A549 (cell line): ENCODE results near the gene NXPE4. TPM values are rescaled to one million over a fixed set of nuclear protein-coding genes. Genes with fewer than 3 reads are reported as not detected.

ENCODE experiments used
- ATAC-seq, 2 experiments: fragments of 200-7000 bp in 1 of 2; fragments of >200 bp in 1 of 2; cut with Nextera tagmentation in 1 of 2; cut with Tn5 transposase in 1 of 2; 3 replicates each; pipeline versions ENCODE4 v1.8.0 to v1.9.1; 2018 to 2020; ENCODE audit warnings: mild to moderate bottlenecking in 1 of 2, moderate library complexity in 1 of 2
- CTCF ChIA-PET: fragments of 300-600 bp; sonication (Branson Sonifier 250); formaldehyde crosslinking; extraction: SDS; loops from one replicate; lab custom pipeline; 2021; ENCODE audit warnings: antibody characterized with exemption, inconsistent platforms; lab: Yijun Ruan, JAX
- POLR2A ChIA-PET: fragments of 350-600 bp; formaldehyde crosslinking; extraction: SDS; loops from one replicate; lab custom pipeline; 2021; ENCODE audit warnings: antibody characterized with exemption, inconsistent platforms; lab: Yijun Ruan, JAX
- DNase-seq, 2 experiments: peaks; one replicate each; pipeline versions ENCODE4 v3.0.0 to v3.0.0-alpha.2; 2011 to 2016; ENCODE audit warnings: low read depth in 1 of 2, low spot score in 1 of 2
- FAIRE-seq: peaks from 2 replicates; lab custom pipeline; 2011; peaks lifted over from hg19 to GRCh38; lab: Jason Lieb, UNC
- H3K27ac ChIP-seq, 2 experiments: fragments of >200 bp; sonication (Bioruptor Twin); formaldehyde crosslinking; 3 replicates each; pipeline ENCODE4 v1.5.1; 2016 to 2017
- H3K4me1 ChIP-seq: fragments of >200 bp; sonication (Bioruptor Twin); formaldehyde crosslinking; 3 replicates; pipeline ENCODE4 v1.6.1; 2016
- H3K4me2 ChIP-seq: fragments of >200 bp; sonication (Bioruptor Twin); formaldehyde crosslinking; 3 replicates; pipeline ENCODE4 v1.6.1; 2016
- H3K4me3 ChIP-seq: fragments of >200 bp; sonication (Bioruptor Twin); formaldehyde crosslinking; 3 replicates; pipeline ENCODE4 v1.5.1; 2016
- H3K9me3 ChIP-seq: fragments of >200 bp; sonication (Bioruptor Twin); formaldehyde crosslinking; 3 replicates; pipeline ENCODE4 v1.6.1; 2016
- BHLHE40 ChIP-seq: IDR thresholded peaks from 2 replicates; pipeline ENCODE4 v1.6.1; 2012; ENCODE audit warnings: low read depth, low read length, inconsistent platforms
- CBX8 ChIP-seq: fragments of 200-600 bp; sonication (generic); IDR thresholded peaks from 2 replicates; pipeline ENCODE4 v1.6.1; 2016
- CEBPB ChIP-seq, 2 experiments: fragments of >200 bp in 1 of 2; sonication (Bioruptor Twin) in 1 of 2; formaldehyde crosslinking in 1 of 2; IDR thresholded peaks; 2 replicates each; pipeline ENCODE4 v1.6.1; 2012 to 2016
- CHD2 ChIP-seq: fragments of 150-350 bp; IDR thresholded peaks from 2 replicates; pipeline ENCODE4 v1.6.1; 2014; ENCODE audit warnings: low read length; ENCODE audit not compliant: partially characterized antibody
- CHD4 ChIP-seq: fragments of 200-600 bp; sonication (generic); IDR thresholded peaks from 2 replicates; pipeline ENCODE4 v1.6.1; 2016; ENCODE audit warnings: antibody characterized with exemption, mild to moderate bottlenecking, borderline replicate concordance
- EHF ChIP-seq: fragments of 250-450 bp; sonication (Bioruptor Pico); IDR thresholded peaks from 2 replicates; pipeline ENCODE4 v1.5.0; 2020; ENCODE audit warnings: mild to moderate bottlenecking
- FOSB ChIP-seq: fragments of 250-450 bp; sonication (Bioruptor Pico); IDR thresholded peaks from 2 replicates; pipeline ENCODE4 v1.5.0; 2020; ENCODE audit warnings: mild to moderate bottlenecking, moderate library complexity
- GATA3 ChIP-seq: IDR thresholded peaks from 2 replicates; pipeline ENCODE4 v1.6.1; 2012; ENCODE audit warnings: borderline replicate concordance
- HEYL ChIP-seq: fragments of 250-450 bp; sonication (Bioruptor Pico); IDR thresholded peaks from 2 replicates; pipeline ENCODE4 v1.8.0; 2021; ENCODE audit warnings: mild to moderate bottlenecking, moderate library complexity
- HOXB13 ChIP-seq: fragments of 250-450 bp; sonication (Bioruptor Pico); IDR thresholded peaks from 2 replicates; pipeline ENCODE4 v1.5.0; 2020; ENCODE audit warnings: low read depth, mild to moderate bottlenecking, moderate library complexity
- JUN ChIP-seq, 2 experiments: fragments of >200 bp; sonication (Bioruptor Twin); formaldehyde crosslinking; IDR thresholded peaks; 2 replicates in 1 of 2; 3 replicates in 1 of 2; pipeline ENCODE4 v1.6.1; 2016 to 2017
- JUNB ChIP-seq: fragments of >200 bp; sonication (Bioruptor Twin); formaldehyde crosslinking; IDR thresholded peaks from 2 replicates; pipeline ENCODE4 v1.6.1; 2016
- KDM5A ChIP-seq: fragments of 200-600 bp; sonication (generic); IDR thresholded peaks from 2 replicates; pipeline ENCODE4 v1.6.1; 2016; ENCODE audit warnings: antibody characterized with exemption, mild to moderate bottlenecking
- MAZ ChIP-seq: fragments of 150-350 bp; IDR thresholded peaks from 2 replicates; pipeline ENCODE4 v1.6.1; 2014; ENCODE audit warnings: antibody characterized with exemption, low read depth, low read length, borderline replicate concordance
- PHF8 ChIP-seq: fragments of 200-600 bp; sonication (generic); IDR thresholded peaks from 2 replicates; pipeline ENCODE4 v1.6.1; 2016; ENCODE audit warnings: low read depth, mild to moderate bottlenecking, antibody characterized with exemption, moderate library complexity, borderline replicate concordance
- POLR2AphosphoS2 ChIP-seq: conservative IDR thresholded peaks from 2 replicates; pipeline ENCODE4 v1.6.1; 2012; ENCODE audit warnings: low read length, improper control_type of control experiment, inconsistent platforms
- RFX5 ChIP-seq: fragments of 450-650 bp; IDR thresholded peaks from 2 replicates; pipeline ENCODE4 v1.7.1; 2014; ENCODE audit warnings: antibody characterized with exemption, mild to moderate bottlenecking, moderate library complexity
- TFCP2L1 ChIP-seq: fragments of 250-450 bp; sonication (Bioruptor Pico); IDR thresholded peaks from 2 replicates; pipeline ENCODE4 v1.5.0; 2021; ENCODE audit warnings: mild to moderate bottlenecking
- TP53 ChIP-seq: fragments of 250-450 bp; sonication (Bioruptor Pico); IDR thresholded peaks from 2 replicates; pipeline ENCODE4 v1.5.0; 2021; ENCODE audit warnings: mild to moderate bottlenecking, moderate library complexity
- ZC3H11A ChIP-seq: fragments of 450-650 bp; IDR thresholded peaks from 2 replicates; pipeline ENCODE4 v1.6.1; 2014; ENCODE audit warnings: antibody characterized with exemption, mild to moderate bottlenecking
- ZFP36 ChIP-seq: fragments of 450-650 bp; IDR thresholded peaks from 2 replicates; pipeline ENCODE4 v1.6.1; 2014; ENCODE audit warnings: borderline replicate concordance; ENCODE audit not compliant: partially characterized antibody
- WGBS: methylation state at CpG from one replicate; pipeline ENCODE4 v1.1.6; 2017; ENCODE audit errors: missing lambda C conversion rate; 5-methylcytosine and 5-hydroxymethylcytosine counted together
- polyA plus RNA-seq, 4 experiments: library from polyadenylated mRNA; depleted of rRNA in 3 of 4; stranded (reverse); fragments of >200 nt; fragmentation: RNase III in 1 of 4; extraction: RNeasy Plus Mini Kit Qiagen cat#74134 plus additional on column Dnase treatment in 1 of 4; gene quantifications; 2 replicates in 3 of 4; 3 replicates in 1 of 4; pipeline ENCODE4 v1.2.3, GENCODE V29; 2011 to 2017
- TF ChIP-seq, protein P1 (sequence below): fragments of 250-450 bp; sonication (Bioruptor Pico); IDR thresholded peaks from 2 replicates; pipeline ENCODE4 v1.5.0; 2021; ENCODE audit warnings: mild to moderate bottlenecking, moderate library complexity, borderline replicate concordance
- TF ChIP-seq, protein P2 (sequence below): fragments of 150-350 bp; IDR thresholded peaks from 2 replicates; pipeline ENCODE4 v1.6.1; 2014; ENCODE audit warnings: low read depth, mild to moderate bottlenecking, low read length
- TF ChIP-seq, protein P3 (sequence below): fragments of 200-600 bp; sonication (generic); IDR thresholded peaks from 2 replicates; pipeline ENCODE4 v1.6.1; 2016; ENCODE audit warnings: antibody characterized with exemption, mild to moderate bottlenecking, moderate library complexity
- TF ChIP-seq, protein P4 (sequence below): fragments of >200 bp; sonication (Bioruptor Twin); formaldehyde crosslinking; IDR thresholded peaks from 3 replicates; pipeline ENCODE4 v1.6.1; 2016

NXPE4 gene
- polyA plus RNA-seq, 2 of the 4 experiments (the other 2 are of a cell fraction): not detected

DNA sequence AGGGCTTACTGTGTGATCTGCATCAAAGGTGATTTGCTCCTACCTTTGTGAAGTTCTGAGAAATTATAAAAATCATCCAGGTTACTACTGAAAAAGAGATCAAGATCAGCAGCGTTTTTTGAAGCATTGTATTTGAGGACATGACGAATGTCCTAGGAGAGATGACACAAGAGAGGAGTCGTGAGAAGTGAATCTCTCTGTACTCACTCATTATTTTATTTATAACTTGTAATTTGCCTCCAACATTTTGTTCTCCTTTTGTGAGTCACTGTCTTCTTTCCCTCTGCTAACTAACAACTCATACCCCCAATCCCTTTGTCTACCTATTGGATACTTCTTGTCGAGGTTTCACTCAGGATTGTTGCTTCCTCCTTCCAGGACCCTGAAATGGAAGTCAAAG lies 44.5 kb downstream of the NXPE4 start:
- 15% methylated on average over 4 of the region's 4 CpGs for WGBS
- FAIRE-seq: peak; percentile 68

DNA sequence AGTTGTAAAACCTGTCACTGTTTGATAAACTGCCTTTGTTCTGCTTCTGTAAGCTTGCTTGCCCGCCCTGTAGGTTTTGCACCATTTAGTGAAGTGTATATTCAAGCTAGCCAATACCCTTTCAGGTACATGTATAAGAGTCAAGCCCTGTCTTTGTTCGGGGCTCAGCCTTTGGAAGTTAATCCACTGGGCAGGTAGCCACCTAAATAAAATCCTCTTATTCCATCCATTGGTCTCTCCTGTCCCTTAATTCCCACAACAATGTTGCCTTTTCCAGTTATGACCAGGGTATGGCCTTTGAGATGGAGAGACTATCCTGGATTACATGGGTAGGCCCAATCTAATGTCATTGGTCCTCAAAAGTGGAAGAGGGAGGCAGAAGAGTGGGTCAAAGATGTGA lies 69.9 kb downstream of the NXPE4 start:
- ATAC-seq (no peak), FAIRE-seq (no peak), DNase-seq (peak in 1 of 2 experiments; percentile 5)
- Histone ChIP-seq H3K4me3 (no peak overlapping the region), H3K9me3 (peaks cover 4% of the 10 kb centered on the region; the same call in 1 of the 3 replicates), H3K4me1 (no peaks in the 10 kb centered on the region), H3K4me2 (no peak overlapping the region)
- ChIA-PET CTCF (no interaction called here), POLR2A (no interaction called here)
- WGBS: 11% methylated on average over 2 of the region's 2 CpGs
- TF ChIP-seq FOSB (CRISPR knock-in tag) (no peak), MAZ (no peak), CBX8 (no peak), CHD2 (no peak), HOXB13 (CRISPR knock-in tag) (no peak), TFCP2L1 (no peak), BHLHE40 (no peak)
- TF ChIP-seq, protein P1, sequence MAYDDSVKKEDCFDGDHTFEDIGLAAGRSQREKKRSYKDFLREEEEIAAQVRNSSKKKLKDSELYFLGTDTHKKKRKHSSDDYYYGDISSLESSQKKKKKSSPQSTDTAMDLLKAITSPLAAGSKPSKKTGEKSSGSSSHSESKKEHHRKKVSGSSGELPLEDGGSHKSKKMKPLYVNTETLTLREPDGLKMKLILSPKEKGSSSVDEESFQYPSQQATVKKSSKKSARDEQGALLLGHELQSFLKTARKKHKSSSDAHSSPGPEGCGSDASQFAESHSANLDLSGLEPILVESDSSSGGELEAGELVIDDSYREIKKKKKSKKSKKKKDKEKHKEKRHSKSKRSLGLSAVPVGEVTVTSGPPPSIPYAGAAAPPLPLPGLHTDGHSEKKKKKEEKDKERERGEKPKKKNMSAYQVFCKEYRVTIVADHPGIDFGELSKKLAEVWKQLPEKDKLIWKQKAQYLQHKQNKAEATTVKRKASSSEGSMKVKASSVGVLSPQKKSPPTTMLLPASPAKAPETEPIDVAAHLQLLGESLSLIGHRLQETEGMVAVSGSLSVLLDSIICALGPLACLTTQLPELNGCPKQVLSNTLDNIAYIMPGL: no peak
- TF ChIP-seq, all 56 proteins: peak for 0
- no peak overlapping the region for H3K27ac ChIP-seq

More for the DNA sequence above, 44.5 kb downstream of the NXPE4 start:
- no peaks in the 10 kb centered on the region for H3K9me3 ChIP-seq
- TF ChIP-seq CEBPB (IDR thresholded peaks at IDR 0.05) (no peak), PHF8 (no peak), POLR2AphosphoS2 (no peak), HEYL (CRISPR knock-in tag) (no peak), CBX8 (no peak), KDM5A (no peak), EHF (no peak), CHD4 (no peak), RFX5 (no peak), ZC3H11A (no peak), JUN (IDR thresholded peaks at IDR 0.05) (no peak), JUNB (no peak), ZFP36 (no peak), TP53 (CRISPR knock-in tag) (no peak), GATA3 (no peak), FOSB (CRISPR knock-in tag) (no peak)
- TF ChIP-seq, protein P2, sequence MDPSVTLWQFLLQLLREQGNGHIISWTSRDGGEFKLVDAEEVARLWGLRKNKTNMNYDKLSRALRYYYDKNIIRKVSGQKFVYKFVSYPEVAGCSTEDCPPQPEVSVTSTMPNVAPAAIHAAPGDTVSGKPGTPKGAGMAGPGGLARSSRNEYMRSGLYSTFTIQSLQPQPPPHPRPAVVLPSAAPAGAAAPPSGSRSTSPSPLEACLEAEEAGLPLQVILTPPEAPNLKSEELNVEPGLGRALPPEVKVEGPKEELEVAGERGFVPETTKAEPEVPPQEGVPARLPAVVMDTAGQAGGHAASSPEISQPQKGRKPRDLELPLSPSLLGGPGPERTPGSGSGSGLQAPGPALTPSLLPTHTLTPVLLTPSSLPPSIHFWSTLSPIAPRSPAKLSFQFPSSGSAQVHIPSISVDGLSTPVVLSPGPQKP: no peak
- TF ChIP-seq, protein P3, sequence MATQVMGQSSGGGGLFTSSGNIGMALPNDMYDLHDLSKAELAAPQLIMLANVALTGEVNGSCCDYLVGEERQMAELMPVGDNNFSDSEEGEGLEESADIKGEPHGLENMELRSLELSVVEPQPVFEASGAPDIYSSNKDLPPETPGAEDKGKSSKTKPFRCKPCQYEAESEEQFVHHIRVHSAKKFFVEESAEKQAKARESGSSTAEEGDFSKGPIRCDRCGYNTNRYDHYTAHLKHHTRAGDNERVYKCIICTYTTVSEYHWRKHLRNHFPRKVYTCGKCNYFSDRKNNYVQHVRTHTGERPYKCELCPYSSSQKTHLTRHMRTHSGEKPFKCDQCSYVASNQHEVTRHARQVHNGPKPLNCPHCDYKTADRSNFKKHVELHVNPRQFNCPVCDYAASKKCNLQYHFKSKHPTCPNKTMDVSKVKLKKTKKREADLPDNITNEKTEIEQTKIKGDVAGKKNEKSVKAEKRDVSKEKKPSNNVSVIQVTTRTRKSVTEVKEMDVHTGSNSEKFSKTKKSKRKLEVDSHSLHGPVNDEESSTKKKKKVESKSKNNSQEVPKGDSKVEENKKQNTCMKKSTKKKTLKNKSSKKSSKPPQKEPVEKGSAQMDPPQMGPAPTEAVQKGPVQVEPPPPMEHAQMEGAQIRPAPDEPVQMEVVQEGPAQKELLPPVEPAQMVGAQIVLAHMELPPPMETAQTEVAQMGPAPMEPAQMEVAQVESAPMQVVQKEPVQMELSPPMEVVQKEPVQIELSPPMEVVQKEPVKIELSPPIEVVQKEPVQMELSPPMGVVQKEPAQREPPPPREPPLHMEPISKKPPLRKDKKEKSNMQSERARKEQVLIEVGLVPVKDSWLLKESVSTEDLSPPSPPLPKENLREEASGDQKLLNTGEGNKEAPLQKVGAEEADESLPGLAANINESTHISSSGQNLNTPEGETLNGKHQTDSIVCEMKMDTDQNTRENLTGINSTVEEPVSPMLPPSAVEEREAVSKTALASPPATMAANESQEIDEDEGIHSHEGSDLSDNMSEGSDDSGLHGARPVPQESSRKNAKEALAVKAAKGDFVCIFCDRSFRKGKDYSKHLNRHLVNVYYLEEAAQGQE: no peak
- TF ChIP-seq, protein P4, sequence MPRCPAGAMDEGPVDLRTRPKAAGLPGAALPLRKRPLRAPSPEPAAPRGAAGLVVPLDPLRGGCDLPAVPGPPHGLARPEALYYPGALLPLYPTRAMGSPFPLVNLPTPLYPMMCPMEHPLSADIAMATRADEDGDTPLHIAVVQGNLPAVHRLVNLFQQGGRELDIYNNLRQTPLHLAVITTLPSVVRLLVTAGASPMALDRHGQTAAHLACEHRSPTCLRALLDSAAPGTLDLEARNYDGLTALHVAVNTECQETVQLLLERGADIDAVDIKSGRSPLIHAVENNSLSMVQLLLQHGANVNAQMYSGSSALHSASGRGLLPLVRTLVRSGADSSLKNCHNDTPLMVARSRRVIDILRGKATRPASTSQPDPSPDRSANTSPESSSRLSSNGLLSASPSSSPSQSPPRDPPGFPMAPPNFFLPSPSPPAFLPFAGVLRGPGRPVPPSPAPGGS: no peak
- TF ChIP-seq, all 56 proteins: peak for 0
- Histone ChIP-seq H3K4me2 (no peak overlapping the region), H3K27ac (no peak overlapping the region), H3K4me1 (no peaks in the 10 kb centered on the region), H3K4me3 (no peak overlapping the region)
- POLR2A ChIA-PET: no interaction called here
- CTCF ChIA-PET: no interaction called here
- no peak for ATAC-seq
- no peak for DNase-seq
